ENCODE data around the gene LPP.

- no peak for TF ChIP-seq POLR2A (IDR thresholded peaks at IDR 0.05)
- no peak for TF ChIP-seq CTCF (IDR thresholded peaks at IDR 0.05)
These were observed 536.1 kb downstream of the LPP start for GRCh38 chr3:188690064-188690463.

All from right lobe of liver (tissue), 4 donors.